MM.1S (cell line): ENCODE data around the gene FBXO8.

Source experiments
- CTCF ChIP-seq: fragments of 300-600 bp; sonication (generic); IDR thresholded peaks from 2 replicates; pipeline ENCODE4 v1.5.1; 2016; ENCODE audit warnings: antibody characterized with exemption, low read length, mixed read lengths
- EZH2phosphoT487 ChIP-seq: fragments of 300-600 bp; sonication (generic); IDR thresholded peaks from 2 replicates; pipeline ENCODE4 v1.6.1; 2018; ENCODE audit warnings: antibody characterized with exemption, low read length

- TF ChIP-seq CTCF: no peak
- TF ChIP-seq EZH2phosphoT487: no peak
These were observed 81.6 kb downstream of the FBXO8 start for GRCh38 chr4:174201871-174202270.
